Fibroblast of villous mesenchyme (primary cell): Measurements from ENCODE around the gene SLC34A3. TPM values are rescaled to one million over a fixed set of nuclear protein-coding genes. Genes with fewer than 3 reads are reported as not detected.

Experiments used
- DNase-seq: peaks from one replicate; pipeline ENCODE4 v3.0.0-alpha.2; 2010; ENCODE audit warnings: low read depth
- H3K4me3 ChIP-seq: 2 replicates; pipeline ENCODE4 v1.5.1; 2011; ENCODE audit warnings: low read depth, mild to moderate bottlenecking, low read length
- CTCF ChIP-seq: IDR thresholded peaks from 2 replicates; pipeline ENCODE4 v1.5.1; 2012; ENCODE audit warnings: low read depth, mild to moderate bottlenecking, low read length; ENCODE audit not compliant: insufficient read depth
- total RNA-seq: library from RNA; depleted of rRNA; stranded (reverse); fragments of >200 nt; gene quantifications from 2 replicates; pipeline ENCODE4 v1.2.3, GENCODE V29; 2012

SLC34A3 gene
- total RNA-seq, 1 donor: not detected

GRCh38 chr9:137191245-137191644, 39.5 kb upstream of the SLC34A3 start:
- H3K4me3 ChIP-seq: no peak overlapping the region
- no peak for TF ChIP-seq CTCF
- DNase-seq: no peak

GRCh38 chr9:137191691-137192447, 38.8 kb upstream of the SLC34A3 start:
- TF ChIP-seq CTCF: no peak
- no peak overlapping the region for H3K4me3 ChIP-seq
- no peak for DNase-seq

GRCh38 chr9:137192448-137192780, 38.3 kb upstream of the SLC34A3 start:
- no peak for DNase-seq
- TF ChIP-seq CTCF: no peak
- no peak overlapping the region for H3K4me3 ChIP-seq

GRCh38 chr9:137192859-137193258, 37.8 kb upstream of the SLC34A3 start:
- no peak overlapping the region for H3K4me3 ChIP-seq
- DNase-seq: no peak
- TF ChIP-seq CTCF: no peak

- no peak for TF ChIP-seq CTCF
- DNase-seq: no peak
- no peak overlapping the region for H3K4me3 ChIP-seq
Observed at GRCh38 chr9:137193771-137194170, 36.9 kb upstream of the SLC34A3 start.

GRCh38 chr9:137194388-137194787, 36.3 kb upstream of the SLC34A3 start:
- no peak for TF ChIP-seq CTCF
- H3K4me3 ChIP-seq: no peak overlapping the region
- DNase-seq: no peak

GRCh38 chr9:137194909-137195308, 35.8 kb upstream of the SLC34A3 start:
- DNase-seq: no peak
- no peak for TF ChIP-seq CTCF
- no peak overlapping the region for H3K4me3 ChIP-seq
